OCI-LY1 (cell line): ENCODE results near the gene MEGF8.

Experiments used
- EZH2 ChIP-seq: fragments of 200-600 bp; sonication (generic), shearing (Covaris generic); IDR thresholded peaks from 2 replicates; pipeline ENCODE4 v1.8.0; 2017; ENCODE audit warnings: borderline replicate concordance, mixed run types, mild to moderate bottlenecking, antibody characterized with exemption, low read length, moderate library complexity, mixed read lengths
- TF ChIP-seq, protein P1 (sequence below): fragments of 200-600 bp; sonication (generic), shearing (Covaris generic); IDR thresholded peaks from 2 replicates; pipeline ENCODE4 v1.5.1; 2017; ENCODE audit warnings: mild to moderate bottlenecking, antibody characterized with exemption, low read length, moderate library complexity, mixed read lengths

DNA sequence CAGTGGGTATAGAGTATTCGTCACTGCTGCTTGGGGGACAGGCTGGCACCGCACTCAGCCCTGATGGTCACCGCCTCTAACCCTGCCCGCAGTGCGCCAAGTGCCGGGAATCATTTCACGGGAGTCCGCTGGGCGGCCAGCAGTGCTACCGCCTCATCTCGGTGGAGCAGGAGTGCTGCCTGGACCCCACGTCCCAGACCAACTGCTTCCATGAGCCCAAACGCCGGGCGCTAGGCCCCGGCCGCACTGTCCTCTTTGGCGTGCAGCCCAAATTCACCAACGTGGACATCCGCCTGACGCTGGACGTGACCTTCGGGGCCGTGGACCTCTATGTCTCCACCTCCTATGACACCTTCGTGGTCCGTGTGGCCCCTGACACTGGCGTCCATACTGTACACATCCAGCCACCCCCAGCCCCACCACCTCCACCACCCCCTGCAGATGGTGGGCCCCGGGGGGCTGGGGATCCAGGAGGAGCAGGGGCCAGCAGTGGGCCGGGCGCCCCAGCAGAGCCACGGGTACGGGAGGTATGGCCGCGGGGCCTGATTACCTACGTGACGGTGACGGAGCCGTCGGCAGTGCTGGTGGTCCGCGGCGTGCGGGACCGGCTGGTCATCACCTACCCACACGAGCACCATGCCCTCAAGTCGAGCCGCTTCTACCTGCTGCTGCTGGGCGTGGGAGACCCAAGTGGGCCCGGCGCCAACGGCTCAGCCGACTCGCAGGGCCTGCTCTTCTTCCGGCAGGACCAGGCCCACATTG lies 50.2 kb downstream of the MEGF8 start:
- TF ChIP-seq EZH2, result no peak
- TF ChIP-seq, protein P1, sequence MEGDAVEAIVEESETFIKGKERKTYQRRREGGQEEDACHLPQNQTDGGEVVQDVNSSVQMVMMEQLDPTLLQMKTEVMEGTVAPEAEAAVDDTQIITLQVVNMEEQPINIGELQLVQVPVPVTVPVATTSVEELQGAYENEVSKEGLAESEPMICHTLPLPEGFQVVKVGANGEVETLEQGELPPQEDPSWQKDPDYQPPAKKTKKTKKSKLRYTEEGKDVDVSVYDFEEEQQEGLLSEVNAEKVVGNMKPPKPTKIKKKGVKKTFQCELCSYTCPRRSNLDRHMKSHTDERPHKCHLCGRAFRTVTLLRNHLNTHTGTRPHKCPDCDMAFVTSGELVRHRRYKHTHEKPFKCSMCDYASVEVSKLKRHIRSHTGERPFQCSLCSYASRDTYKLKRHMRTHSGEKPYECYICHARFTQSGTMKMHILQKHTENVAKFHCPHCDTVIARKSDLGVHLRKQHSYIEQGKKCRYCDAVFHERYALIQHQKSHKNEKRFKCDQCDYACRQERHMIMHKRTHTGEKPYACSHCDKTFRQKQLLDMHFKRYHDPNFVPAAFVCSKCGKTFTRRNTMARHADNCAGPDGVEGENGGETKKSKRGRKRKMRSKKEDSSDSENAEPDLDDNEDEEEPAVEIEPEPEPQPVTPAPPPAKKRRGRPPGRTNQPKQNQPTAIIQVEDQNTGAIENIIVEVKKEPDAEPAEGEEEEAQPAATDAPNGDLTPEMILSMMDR, result no peak
